ENCODE data around the gene BIVM.
A peak's percentile ranks its signal among the peaks of the same experiment; 100 is the strongest.

Gene BIVM

DNA sequence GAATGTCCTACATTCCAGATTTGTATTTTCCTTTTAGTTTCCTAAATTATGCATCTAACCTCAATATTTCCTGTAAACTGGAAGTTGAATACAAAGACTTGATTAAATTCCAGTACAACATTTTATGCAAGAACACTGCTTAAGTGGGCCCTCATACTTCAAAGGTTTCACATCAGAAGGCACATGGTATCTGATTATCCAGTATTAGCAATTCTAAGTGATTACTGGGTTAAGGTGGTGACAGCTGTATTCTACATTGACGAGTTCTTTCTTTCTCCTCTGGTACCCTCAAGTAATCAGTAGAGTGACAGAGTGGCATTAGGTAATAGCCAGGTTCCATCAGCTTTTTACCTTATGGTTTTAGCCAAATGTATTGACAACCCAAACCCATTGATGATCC lies 18.3 kb downstream of the BIVM start:
- Histone ChIP-seq H3K4me3 (ENCODE audit: severe bottlenecking) (no peak overlapping the region), H3K36me3 (ENCODE audit: low read depth) (peaks cover 64% of the 10 kb centered on the region), H3K27ac (ENCODE audit: poor library complexity, severe bottlenecking) (no peak overlapping the region), H3K9me3 (ENCODE audit: severe bottlenecking) (no peaks in the 10 kb centered on the region), H3K27me3 (ENCODE audit: insufficient read depth, poor library complexity, severe bottlenecking) (no peaks in the 10 kb centered on the region), H3K4me1 (ENCODE audit: insufficient read depth, poor library complexity, severe bottlenecking) (peaks cover 8% of the 10 kb centered on the region)
- ATAC-seq (ENCODE audit: low read depth): no peak
- TF ChIP-seq, protein P1, sequence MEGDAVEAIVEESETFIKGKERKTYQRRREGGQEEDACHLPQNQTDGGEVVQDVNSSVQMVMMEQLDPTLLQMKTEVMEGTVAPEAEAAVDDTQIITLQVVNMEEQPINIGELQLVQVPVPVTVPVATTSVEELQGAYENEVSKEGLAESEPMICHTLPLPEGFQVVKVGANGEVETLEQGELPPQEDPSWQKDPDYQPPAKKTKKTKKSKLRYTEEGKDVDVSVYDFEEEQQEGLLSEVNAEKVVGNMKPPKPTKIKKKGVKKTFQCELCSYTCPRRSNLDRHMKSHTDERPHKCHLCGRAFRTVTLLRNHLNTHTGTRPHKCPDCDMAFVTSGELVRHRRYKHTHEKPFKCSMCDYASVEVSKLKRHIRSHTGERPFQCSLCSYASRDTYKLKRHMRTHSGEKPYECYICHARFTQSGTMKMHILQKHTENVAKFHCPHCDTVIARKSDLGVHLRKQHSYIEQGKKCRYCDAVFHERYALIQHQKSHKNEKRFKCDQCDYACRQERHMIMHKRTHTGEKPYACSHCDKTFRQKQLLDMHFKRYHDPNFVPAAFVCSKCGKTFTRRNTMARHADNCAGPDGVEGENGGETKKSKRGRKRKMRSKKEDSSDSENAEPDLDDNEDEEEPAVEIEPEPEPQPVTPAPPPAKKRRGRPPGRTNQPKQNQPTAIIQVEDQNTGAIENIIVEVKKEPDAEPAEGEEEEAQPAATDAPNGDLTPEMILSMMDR (IDR thresholded peaks at IDR 0.05; ENCODE audit: poor library complexity, severe bottlenecking): no peak
- DNase-seq (ENCODE audit: low spot score): no peak

GRCh38 chr13:102817907-102818306 lies 19.0 kb downstream of the BIVM start:
- Histone ChIP-seq H3K27ac (ENCODE audit: poor library complexity, severe bottlenecking) (no peak overlapping the region), H3K4me3 (ENCODE audit: severe bottlenecking) (no peak overlapping the region), H3K9me3 (ENCODE audit: severe bottlenecking) (no peaks in the 10 kb centered on the region), H3K36me3 (ENCODE audit: low read depth) (peaks cover 67% of the 10 kb centered on the region), H3K27me3 (ENCODE audit: insufficient read depth, poor library complexity, severe bottlenecking) (no peaks in the 10 kb centered on the region), H3K4me1 (ENCODE audit: insufficient read depth, poor library complexity, severe bottlenecking) (peaks cover 1% of the 10 kb centered on the region)
- ATAC-seq (ENCODE audit: low read depth): no peak
- TF ChIP-seq, protein P1 (IDR thresholded peaks at IDR 0.05; ENCODE audit: poor library complexity, severe bottlenecking): no peak
- no peak for DNase-seq (ENCODE audit: low spot score)

GRCh38 chr13:102825400-102825799 lies 26.5 kb downstream of the BIVM start:
- peaks cover 65% of the 10 kb centered on the region for H3K36me3 ChIP-seq (ENCODE audit: low read depth)
- TF ChIP-seq, protein P1 (IDR thresholded peaks at IDR 0.05; ENCODE audit: poor library complexity, severe bottlenecking): no peak
- H3K27ac ChIP-seq (ENCODE audit: poor library complexity, severe bottlenecking): peak overlapping the region; percentile 92
- no peak for DNase-seq (ENCODE audit: low spot score)
- H3K4me3 ChIP-seq (ENCODE audit: severe bottlenecking): no peak overlapping the region
- H3K4me1 ChIP-seq (ENCODE audit: insufficient read depth, poor library complexity, severe bottlenecking): peaks cover 20% of the 10 kb centered on the region
- H3K27me3 ChIP-seq (ENCODE audit: insufficient read depth, poor library complexity, severe bottlenecking): no peaks in the 10 kb centered on the region
- H3K9me3 ChIP-seq (ENCODE audit: severe bottlenecking): no peaks in the 10 kb centered on the region
- ATAC-seq (ENCODE audit: low read depth): peak; percentile 2; the same call in 2 of the 3 replicates

GRCh38 chr13:102825921-102826706 lies 27.2 kb downstream of the BIVM start:
- no peak overlapping the region for H3K4me3 ChIP-seq (ENCODE audit: severe bottlenecking)
- TF ChIP-seq, protein P1 (IDR thresholded peaks at IDR 0.05; ENCODE audit: poor library complexity, severe bottlenecking): peak; percentile 51
- no peaks in the 10 kb centered on the region for H3K27me3 ChIP-seq (ENCODE audit: insufficient read depth, poor library complexity, severe bottlenecking)
- peaks cover 22% of the 10 kb centered on the region for H3K4me1 ChIP-seq (ENCODE audit: insufficient read depth, poor library complexity, severe bottlenecking)
- ATAC-seq (ENCODE audit: low read depth): peak; percentile 89
- no peak for DNase-seq (ENCODE audit: low spot score)
- H3K36me3 ChIP-seq (ENCODE audit: low read depth): peaks cover 63% of the 10 kb centered on the region
- H3K9me3 ChIP-seq (ENCODE audit: severe bottlenecking): no peaks in the 10 kb centered on the region
- peak overlapping the region; percentile 92 for H3K27ac ChIP-seq (ENCODE audit: poor library complexity, severe bottlenecking)

- Histone ChIP-seq H3K9me3 (ENCODE audit: severe bottlenecking) (no peaks in the 10 kb centered on the region), H3K27ac (ENCODE audit: poor library complexity, severe bottlenecking) (no peak overlapping the region), H3K36me3 (ENCODE audit: low read depth) (peaks cover 60% of the 10 kb centered on the region), H3K4me3 (ENCODE audit: severe bottlenecking) (no peak overlapping the region), H3K4me1 (ENCODE audit: insufficient read depth, poor library complexity, severe bottlenecking) (peaks cover 15% of the 10 kb centered on the region), H3K27me3 (ENCODE audit: insufficient read depth, poor library complexity, severe bottlenecking) (no peaks in the 10 kb centered on the region)
- ATAC-seq (ENCODE audit: low read depth) (no peak), DNase-seq (ENCODE audit: low spot score) (no peak)
- TF ChIP-seq, protein P1 (IDR thresholded peaks at IDR 0.05; ENCODE audit: poor library complexity, severe bottlenecking): no peak
Measured at GRCh38 chr13:102830646-102831045, 31.7 kb downstream of the BIVM start.

Measured in RWPE2 (cell line).